ENCODE measurements around the gene XAF1.
A peak's percentile ranks its signal among the peaks of the same experiment; 100 is the strongest.
"Not testable (repeated sequence)": the region's sequence is repeated elsewhere in the genome, so short reads cannot be mapped to it uniquely, and the experiment has no call there.

XAF1 gene

DNA sequence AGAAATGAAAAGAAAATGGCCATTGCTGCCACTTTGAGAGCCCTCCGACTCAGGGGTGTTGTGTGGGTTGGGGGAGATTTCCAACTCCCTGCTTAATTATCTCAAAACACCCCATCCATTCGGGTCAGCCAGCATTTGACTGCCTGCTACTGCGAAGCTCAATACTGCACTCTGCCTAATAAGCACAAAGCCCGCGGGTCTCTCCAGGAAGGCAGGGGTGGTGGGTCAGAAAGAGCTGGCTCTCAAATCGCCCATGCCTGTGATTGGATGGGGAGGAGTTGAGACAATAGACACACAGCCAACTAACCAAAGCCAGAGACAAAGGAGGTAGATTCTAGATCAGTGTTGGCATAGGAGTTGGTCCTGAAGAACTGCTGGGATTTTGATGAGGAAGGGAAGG lies 2.3 kb upstream of the XAF1 start:
- 100% methylated on average over 1 of the region's 6 CpGs; no CpG with 5 or more reads in 1 of the 2 experiments for WGBS, 2 experiments (ENCODE audit: insufficient coverage in 2 of 2)
- peaks cover 3% of the 10 kb centered on the region for H3K9me3 ChIP-seq (ENCODE audit: control insufficient read depth, low read length)
- H3K27ac ChIP-seq (ENCODE audit: low read depth, low read length, severe bottlenecking), result no peak overlapping the region
- H3K4me1 ChIP-seq (ENCODE audit: control insufficient read depth, insufficient read depth, low read length, poor library complexity, severe bottlenecking), result peaks cover 13% of the 10 kb centered on the region
- H3K36me3 ChIP-seq (ENCODE audit: control insufficient read depth, insufficient read depth, low read length), result no peaks in the 10 kb centered on the region
- no peak overlapping the region for H3K4me3 ChIP-seq (ENCODE audit: extremely low read depth, insufficient read depth, low read length, poor library complexity, severe bottlenecking)

DNA sequence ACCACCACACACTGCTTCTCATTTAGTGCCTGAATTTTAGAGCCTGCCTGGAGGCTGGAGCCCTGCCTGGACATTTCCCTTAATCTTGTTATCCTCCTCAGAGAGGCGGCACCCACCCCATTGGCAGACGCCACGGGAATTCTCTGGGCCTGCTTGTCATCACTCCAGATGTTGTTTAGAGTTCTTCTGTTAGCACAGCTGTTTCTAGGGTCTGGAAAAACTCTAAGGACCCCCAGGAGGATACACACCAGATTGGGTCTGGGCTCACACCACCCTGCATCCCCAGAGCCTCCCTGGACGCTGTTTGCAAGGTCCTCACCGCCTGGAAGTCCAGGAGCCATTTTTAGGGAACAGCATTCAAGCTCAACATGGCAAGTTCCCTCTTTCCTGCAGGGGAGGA lies 565 bp upstream of the XAF1 start:
- Histone ChIP-seq H3K4me3 (ENCODE audit: extremely low read depth, insufficient read depth, low read length, poor library complexity, severe bottlenecking) (no peak overlapping the region), H3K36me3 (ENCODE audit: control insufficient read depth, insufficient read depth, low read length) (no peaks in the 10 kb centered on the region), H3K9me3 (ENCODE audit: control insufficient read depth, low read length) (no peaks in the 10 kb centered on the region), H3K27ac (ENCODE audit: low read depth, low read length, severe bottlenecking) (peak overlapping the region; percentile 41), H3K4me1 (ENCODE audit: control insufficient read depth, insufficient read depth, low read length, poor library complexity, severe bottlenecking) (peaks cover 13% of the 10 kb centered on the region)
- 90% methylated on average over 5 of the region's 5 CpGs for WGBS, 2 experiments (ENCODE audit: insufficient coverage in 2 of 2)

DNA sequence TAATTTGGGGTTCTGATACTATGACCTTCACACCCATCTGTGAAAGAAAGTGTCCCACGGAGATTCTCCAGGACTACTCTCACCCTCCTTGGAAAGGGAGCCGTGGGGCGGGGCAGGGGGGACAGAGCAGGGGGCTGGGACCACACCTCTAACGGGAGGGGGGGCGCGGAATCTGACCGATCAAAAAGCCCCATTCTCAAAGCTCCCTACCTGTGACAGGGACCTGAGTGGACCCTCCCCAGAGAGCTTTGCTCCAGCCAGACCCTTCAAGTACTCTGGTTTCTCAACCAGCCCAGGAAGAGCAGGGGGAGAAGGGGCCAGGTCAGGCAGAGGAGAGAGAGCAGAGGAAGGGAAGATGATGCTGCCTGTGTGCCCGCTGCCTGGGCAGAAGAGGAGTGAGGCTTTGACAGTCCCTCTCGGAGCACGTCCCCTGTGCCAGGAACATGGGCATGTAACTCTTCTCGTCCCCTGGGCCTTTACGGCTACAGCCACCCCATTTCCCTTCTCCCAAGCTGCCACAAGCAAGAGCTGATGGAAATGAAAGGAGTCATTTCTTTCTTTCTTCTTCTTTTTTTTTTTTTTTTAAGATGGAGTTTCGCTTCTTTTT lies 682 bp downstream of the XAF1 start:
- Histone ChIP-seq H3K27ac (ENCODE audit: low read depth, low read length, severe bottlenecking) (no peak overlapping the region), H3K4me3 (ENCODE audit: extremely low read depth, insufficient read depth, low read length, poor library complexity, severe bottlenecking) (no peak overlapping the region), H3K4me1 (ENCODE audit: control insufficient read depth, insufficient read depth, low read length, poor library complexity, severe bottlenecking) (peaks cover 13% of the 10 kb centered on the region), H3K36me3 (ENCODE audit: control insufficient read depth, insufficient read depth, low read length) (no peaks in the 10 kb centered on the region), H3K9me3 (ENCODE audit: control insufficient read depth, low read length) (no peaks in the 10 kb centered on the region)
- 72 to 81% methylated on average over 9 to 11 of the region's 13 CpGs for WGBS, 2 experiments (ENCODE audit: insufficient coverage in 2 of 2)

DNA sequence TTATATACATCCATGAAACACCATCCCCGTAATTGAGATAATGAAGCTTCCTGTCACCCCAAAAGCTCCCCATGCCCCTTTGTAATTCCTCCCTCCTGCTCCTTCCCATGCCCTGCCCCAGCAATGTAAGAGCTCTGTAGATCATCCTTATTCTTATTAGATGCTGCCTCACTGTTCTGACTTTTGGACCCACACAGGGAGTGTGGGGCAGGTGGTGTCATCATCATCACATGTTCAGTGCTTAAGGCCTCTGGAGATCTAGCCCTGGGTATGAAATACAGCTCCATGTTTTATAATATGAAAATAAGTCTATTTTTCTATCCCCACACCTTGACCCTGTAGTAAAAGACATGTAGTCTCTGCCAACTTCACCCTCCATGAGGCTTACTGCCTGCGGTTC lies 1.9 kb downstream of the XAF1 start:
- Histone ChIP-seq H3K27ac (ENCODE audit: low read depth, low read length, severe bottlenecking) (no peak overlapping the region), H3K4me3 (ENCODE audit: extremely low read depth, insufficient read depth, low read length, poor library complexity, severe bottlenecking) (no peak overlapping the region), H3K9me3 (ENCODE audit: control insufficient read depth, low read length) (no peaks in the 10 kb centered on the region), H3K36me3 (ENCODE audit: control insufficient read depth, insufficient read depth, low read length) (no peaks in the 10 kb centered on the region), H3K4me1 (ENCODE audit: control insufficient read depth, insufficient read depth, low read length, poor library complexity, severe bottlenecking) (peaks cover 8% of the 10 kb centered on the region)
- WGBS, 2 experiments (ENCODE audit: insufficient coverage in 2 of 2), result 89 to 100% methylated on average over 1 to 2 of the region's 2 CpGs

- Histone ChIP-seq H3K27ac (ENCODE audit: low read depth, low read length, severe bottlenecking) (no peak overlapping the region), H3K36me3 (ENCODE audit: control insufficient read depth, insufficient read depth, low read length) (no peaks in the 10 kb centered on the region)
- WGBS, 2 experiments (ENCODE audit: insufficient coverage in 2 of 2), result 93 to 96% methylated on average over 3 to 6 of the region's 8 CpGs
Observed at GRCh38 chr17:6761779-6762178, 5.9 kb downstream of the XAF1 start.

GRCh38 chr17:6768447-6768846 lies 12.6 kb downstream of the XAF1 start:
- Histone ChIP-seq H3K4me1 (ENCODE audit: control insufficient read depth, insufficient read depth, low read length, poor library complexity, severe bottlenecking) (no peaks in the 10 kb centered on the region), H3K27ac (ENCODE audit: low read depth, low read length, severe bottlenecking) (no peak overlapping the region), H3K36me3 (ENCODE audit: control insufficient read depth, insufficient read depth, low read length) (no peaks in the 10 kb centered on the region), H3K9me3 (ENCODE audit: control insufficient read depth, low read length) (peaks cover 6% of the 10 kb centered on the region), H3K4me3 (ENCODE audit: extremely low read depth, insufficient read depth, low read length, poor library complexity, severe bottlenecking) (no peak overlapping the region)
- WGBS, 2 experiments (ENCODE audit: insufficient coverage in 2 of 2), result no CpG with 5 or more reads among the region's 2 CpGs

More at GRCh38 chr17:6761779-6762178, 5.9 kb downstream of the XAF1 start:
- H3K9me3 ChIP-seq (ENCODE audit: control insufficient read depth, low read length), result no peaks in the 10 kb centered on the region
- H3K4me1 ChIP-seq (ENCODE audit: control insufficient read depth, insufficient read depth, low read length, poor library complexity, severe bottlenecking), result no peaks in the 10 kb centered on the region
- H3K4me3 ChIP-seq (ENCODE audit: extremely low read depth, insufficient read depth, low read length, poor library complexity, severe bottlenecking), result no peak overlapping the region

- no CpG with 5 or more reads among the region's 1 CpG for WGBS, 2 experiments (ENCODE audit: insufficient coverage in 2 of 2)
Observed at GRCh38 chr17:6772016-6772415, 16.2 kb downstream of the XAF1 start.

DNA sequence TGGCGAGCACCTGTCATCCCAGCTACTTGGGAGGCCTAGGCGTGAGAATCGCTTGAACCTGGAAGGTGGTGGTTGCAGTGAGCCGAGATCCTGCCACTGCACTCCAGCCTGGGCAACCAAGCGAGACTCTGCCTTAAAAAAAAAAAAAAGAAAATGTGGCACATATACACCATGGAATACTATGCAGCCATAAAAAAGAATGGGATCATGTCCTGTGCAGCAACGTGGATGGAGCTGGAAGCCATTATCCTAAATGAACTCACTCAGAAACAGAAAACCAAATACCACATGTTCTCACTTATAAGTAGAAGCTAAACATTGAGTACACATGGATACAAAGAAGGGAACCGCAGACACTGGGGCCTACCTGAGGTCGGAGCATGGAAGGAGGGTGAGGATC lies 19.1 kb downstream of the XAF1 start:
- not testable (repeated sequence) for H3K9me3 ChIP-seq (ENCODE audit: control insufficient read depth, low read length); H3K27ac ChIP-seq (ENCODE audit: low read depth, low read length, severe bottlenecking); H3K4me1 ChIP-seq (ENCODE audit: control insufficient read depth, insufficient read depth, low read length, poor library complexity, severe bottlenecking); H3K36me3 ChIP-seq (ENCODE audit: control insufficient read depth, insufficient read depth, low read length); H3K4me3 ChIP-seq (ENCODE audit: extremely low read depth, insufficient read depth, low read length, poor library complexity, severe bottlenecking)
- WGBS, 2 experiments (ENCODE audit: insufficient coverage in 2 of 2), result 87 to 94% methylated on average over 4 to 6 of the region's 8 CpGs

More at GRCh38 chr17:6772016-6772415, 16.2 kb downstream of the XAF1 start:
- Histone ChIP-seq H3K36me3 (ENCODE audit: control insufficient read depth, insufficient read depth, low read length) (no peaks in the 10 kb centered on the region), H3K4me1 (ENCODE audit: control insufficient read depth, insufficient read depth, low read length, poor library complexity, severe bottlenecking) (no peaks in the 10 kb centered on the region), H3K9me3 (ENCODE audit: control insufficient read depth, low read length) (peaks cover 9% of the 10 kb centered on the region), H3K4me3 (ENCODE audit: extremely low read depth, insufficient read depth, low read length, poor library complexity, severe bottlenecking) (no peak overlapping the region), H3K27ac (ENCODE audit: low read depth, low read length, severe bottlenecking) (no peak overlapping the region)

DNA sequence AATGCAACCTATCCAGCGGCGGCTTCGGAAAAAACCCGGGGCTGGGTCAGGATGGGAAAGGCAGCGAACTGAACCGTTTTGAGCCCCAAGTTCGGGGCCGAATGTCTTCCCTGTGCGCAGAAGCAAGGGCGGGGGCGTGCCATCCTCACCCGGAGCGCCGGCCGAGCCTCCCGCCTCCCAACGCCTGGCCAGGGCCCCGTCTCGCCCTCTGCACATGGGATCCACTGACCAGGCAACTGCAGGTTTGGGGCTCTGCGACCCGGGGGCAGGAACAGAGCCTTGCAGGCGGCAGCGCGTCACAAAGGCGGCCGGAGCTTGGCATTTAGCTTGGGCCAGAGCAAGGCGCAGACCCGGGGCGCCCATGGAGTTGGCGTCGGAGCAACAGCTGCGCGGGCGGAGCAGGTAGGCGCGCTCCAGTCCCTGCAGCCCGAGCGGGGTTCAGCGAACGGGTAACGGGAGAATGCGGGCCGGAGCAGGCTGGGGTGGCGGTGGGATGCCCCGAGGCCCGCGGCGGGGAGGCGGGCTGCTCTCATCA lies 20.1 kb downstream of the XAF1 start, which contains the start of gene FBXO39:
Gene FBXO39, plus strand, starts transcription at position 345 of the 535 bp plus-strand sequence. CDS start 3,654 bp downstream, outside the sequence.
- Histone ChIP-seq H3K4me1 (ENCODE audit: control insufficient read depth, insufficient read depth, low read length, poor library complexity, severe bottlenecking) (no peaks in the 10 kb centered on the region), H3K4me3 (ENCODE audit: extremely low read depth, insufficient read depth, low read length, poor library complexity, severe bottlenecking) (no peak within 1 kb of the TSS), H3K27ac (ENCODE audit: low read depth, low read length, severe bottlenecking) (no peak within 1 kb of the TSS), H3K9me3 (ENCODE audit: control insufficient read depth, low read length) (peaks cover 3% of the 10 kb centered on the region), H3K36me3 (ENCODE audit: control insufficient read depth, insufficient read depth, low read length) (no peaks in the 10 kb centered on the region)
- WGBS, 2 experiments (ENCODE audit: insufficient coverage in 2 of 2), result 5 to 7% methylated on average over 37 to 44 of the region's 49 CpGs

- WGBS, 2 experiments (ENCODE audit: insufficient coverage in 2 of 2), result 71% methylated on average over 2 of the region's 2 CpGs; no CpG with 5 or more reads in 1 of the 2 experiments
- Histone ChIP-seq H3K4me3 (ENCODE audit: extremely low read depth, insufficient read depth, low read length, poor library complexity, severe bottlenecking) (no peak overlapping the region), H3K4me1 (ENCODE audit: control insufficient read depth, insufficient read depth, low read length, poor library complexity, severe bottlenecking) (no peaks in the 10 kb centered on the region), H3K27ac (ENCODE audit: low read depth, low read length, severe bottlenecking) (no peak overlapping the region), H3K9me3 (ENCODE audit: control insufficient read depth, low read length) (peaks cover 2% of the 10 kb centered on the region), H3K36me3 (ENCODE audit: control insufficient read depth, insufficient read depth, low read length) (no peaks in the 10 kb centered on the region)
Observed at GRCh38 chr17:6779411-6779810, 23.6 kb downstream of the XAF1 start.

DNA sequence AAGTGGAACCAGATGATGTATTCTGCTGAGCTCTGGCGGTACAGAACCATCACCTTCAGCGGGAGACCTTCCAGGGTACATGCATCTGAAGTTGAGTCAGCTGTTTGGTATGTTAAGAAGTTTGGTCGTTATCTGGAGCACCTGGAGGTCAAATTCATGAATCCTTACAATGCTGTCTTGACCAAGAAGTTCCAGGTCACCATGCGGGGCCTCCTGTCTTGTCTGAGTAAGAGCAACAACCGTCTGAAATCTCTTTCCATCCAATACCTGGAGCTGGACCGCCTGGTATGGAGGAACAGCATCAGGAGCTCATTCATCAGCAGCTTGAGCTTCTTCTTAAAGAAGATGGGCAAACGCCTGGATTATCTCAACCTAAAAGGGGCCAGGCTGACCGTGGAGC lies 24.2 kb downstream of the XAF1 start:
- no peak overlapping the region for H3K4me3 ChIP-seq (ENCODE audit: extremely low read depth, insufficient read depth, low read length, poor library complexity, severe bottlenecking)
- H3K36me3 ChIP-seq (ENCODE audit: control insufficient read depth, insufficient read depth, low read length), result no peaks in the 10 kb centered on the region
- 89% methylated on average over 7 of the region's 8 CpGs for WGBS, 2 experiments (ENCODE audit: insufficient coverage in 2 of 2)
- H3K4me1 ChIP-seq (ENCODE audit: control insufficient read depth, insufficient read depth, low read length, poor library complexity, severe bottlenecking), result no peaks in the 10 kb centered on the region
- no peak overlapping the region for H3K27ac ChIP-seq (ENCODE audit: low read depth, low read length, severe bottlenecking)
- no peaks in the 10 kb centered on the region for H3K9me3 ChIP-seq (ENCODE audit: control insufficient read depth, low read length)
